Liver (tissue), 9 donors: ENCODE measurements around the gene ST3GAL5. TPM values are rescaled to one million over a fixed set of nuclear protein-coding genes. Genes with fewer than 3 reads are reported as not detected.

Experiments used
- DNase-seq: peaks from one replicate; pipeline ENCODE4 v3.0.0-alpha.2; 2017; ENCODE audit warnings: low spot score
- H3K27ac ChIP-seq, 2 donors: one replicate each; pipeline ENCODE4 v1.7.0; 2013; ENCODE audit warnings: inconsistent platforms in 2 of 2, low read length in 2 of 2, control low read depth in 1 of 2, low read depth in 1 of 2, mild to moderate bottlenecking in 1 of 2
- H3K27me3 ChIP-seq, 4 donors: one replicate each; pipeline versions ENCODE4 v1.6.1 to v1.7.0; 2013; ENCODE audit warnings: low read length in 3 of 4, inconsistent platforms in 1 of 4, mild to moderate bottlenecking in 1 of 4, moderate library complexity in 1 of 4; ENCODE audit not compliant: control insufficient read depth in 4 of 4, insufficient read depth in 4 of 4
- H3K36me3 ChIP-seq, 4 donors: one replicate each; pipeline versions ENCODE4 v1.6.1 to v1.7.0; 2013; ENCODE audit warnings: low read length in 3 of 4, mild to moderate bottlenecking in 3 of 4, low read depth in 1 of 4, moderate library complexity in 1 of 4; ENCODE audit not compliant: control insufficient read depth in 4 of 4, insufficient read depth in 3 of 4
- H3K4me1 ChIP-seq, 4 donors: one replicate each; pipeline versions ENCODE4 v1.6.1 to v1.7.0; 2013; ENCODE audit warnings: low read length in 3 of 4, mild to moderate bottlenecking in 3 of 4, moderate library complexity in 1 of 4; ENCODE audit not compliant: control insufficient read depth in 4 of 4, insufficient read depth in 4 of 4
- H3K4me3 ChIP-seq, 3 donors: one replicate each; pipeline versions ENCODE4 v1.6.1 to v1.7.0; 2013; ENCODE audit warnings: low read length in 3 of 3, control low read depth in 1 of 3, low read depth in 1 of 3, mild to moderate bottlenecking in 1 of 3
- H3K9ac ChIP-seq, 2 donors: one replicate each; pipeline ENCODE4 v1.7.0; 2013; ENCODE audit warnings: low read length in 2 of 2, mild to moderate bottlenecking in 2 of 2, moderate library complexity in 2 of 2, control low read depth in 1 of 2, low read depth in 1 of 2
- H3K9me3 ChIP-seq, 4 donors: one replicate each; pipeline versions ENCODE4 v1.6.1 to v1.7.0; 2013; ENCODE audit warnings: low read length in 3 of 4; ENCODE audit not compliant: control insufficient read depth in 4 of 4
- EGR1 ChIP-seq, 2 donors: IDR thresholded peaks; 2 replicates each; pipeline ENCODE4 v1.6.1; 2016 to 2018; ENCODE audit warnings: antibody characterized with exemption in 2 of 2, low read depth in 2 of 2
- FOXA1 ChIP-seq: IDR thresholded peaks from 2 replicates; pipeline ENCODE4 v1.6.1; 2016; ENCODE audit warnings: antibody characterized with exemption
- FOXA2 ChIP-seq: IDR thresholded peaks from 2 replicates; pipeline ENCODE4 v1.6.1; 2016; ENCODE audit warnings: antibody characterized with exemption
- GABPA ChIP-seq, 2 donors: IDR thresholded peaks in 1 of 2; conservative IDR thresholded peaks in 1 of 2; 2 replicates each; pipeline ENCODE4 v1.6.1; 2016; ENCODE audit warnings: antibody characterized with exemption in 2 of 2, mild to moderate bottlenecking in 1 of 2, moderate library complexity in 1 of 2
- HNF4A ChIP-seq, 2 donors: conservative IDR thresholded peaks; 2 replicates each; pipeline ENCODE4 v1.6.1; 2016; ENCODE audit warnings: antibody characterized with exemption in 2 of 2, mild to moderate bottlenecking in 2 of 2
- HNF4G ChIP-seq: IDR thresholded peaks from 2 replicates; pipeline ENCODE4 v1.6.1; 2016; ENCODE audit warnings: antibody characterized with exemption
- JUND ChIP-seq, 2 donors: IDR thresholded peaks; 2 replicates each; pipeline ENCODE4 v1.6.1; 2016; ENCODE audit warnings: antibody characterized with exemption in 2 of 2
- NR2F2 ChIP-seq: IDR thresholded peaks from 2 replicates; pipeline ENCODE4 v1.6.1; 2016; ENCODE audit warnings: antibody characterized with exemption
- RAD21 ChIP-seq, 2 donors: IDR thresholded peaks; 2 replicates each; pipeline ENCODE4 v1.6.1; 2016; ENCODE audit warnings: antibody characterized with exemption in 2 of 2, mild to moderate bottlenecking in 2 of 2
- RXRA ChIP-seq, 2 donors: IDR thresholded peaks; 2 replicates each; pipeline ENCODE4 v1.6.1; 2017 to 2018; ENCODE audit warnings: antibody characterized with exemption in 2 of 2, mild to moderate bottlenecking in 1 of 2
- SP1 ChIP-seq: IDR thresholded peaks from 2 replicates; pipeline ENCODE4 v1.6.1; 2018; ENCODE audit warnings: antibody characterized with exemption, mild to moderate bottlenecking
- TAF1 ChIP-seq: conservative IDR thresholded peaks from 2 replicates; pipeline ENCODE4 v1.6.1; 2016; ENCODE audit warnings: antibody characterized with exemption, mild to moderate bottlenecking
- YY1 ChIP-seq: IDR thresholded peaks from 2 replicates; pipeline ENCODE4 v1.6.1; 2016; ENCODE audit warnings: antibody characterized with exemption, mild to moderate bottlenecking
- WGBS: extraction: QIAGEN DNeasy Blood & Tissue Kit; methylation state at CpG from one replicate; pipeline ENCODE4 v1.1.7; 2013; 5-methylcytosine and 5-hydroxymethylcytosine counted together
- polyA plus RNA-seq, 2 donors: library from polyadenylated mRNA; stranded (reverse) in 1 of 2; unstranded in 1 of 2; fragments of 200-250 nt in 1 of 2; fragments of >200 nt in 1 of 2; fragmentation: Nextera tagmentation in 1 of 2; extraction: Ambion mirVana in 1 of 2; gene quantifications; one replicate each; pipeline versions ENCODE4 v1.2.1 to v1.2.3, GENCODE V29; 2013 to 2015
- total RNA-seq, 2 donors: library from RNA; depleted of rRNA; stranded (reverse); fragments of >200 nt; gene quantifications; one replicate each; pipeline ENCODE4 v1.2.3, GENCODE V29; 2014
- TF ChIP-seq, protein P1 (sequence below): IDR thresholded peaks from 2 replicates; pipeline ENCODE4 v1.6.1; 2016; ENCODE audit warnings: antibody characterized with exemption, mild to moderate bottlenecking
- TF ChIP-seq, protein P2 (sequence below): IDR thresholded peaks from 2 replicates; pipeline ENCODE4 v1.6.1; 2016; ENCODE audit warnings: antibody characterized with exemption
- TF ChIP-seq, protein P3 (sequence below): fragments of 150-350 bp; IDR thresholded peaks from 2 replicates; pipeline ENCODE4 v1.5.1; 2017; ENCODE audit warnings: improper control_type of control experiment, low read depth, low read length; ENCODE audit not compliant: missing input control
- TF ChIP-seq, protein P4 (sequence below): IDR thresholded peaks from 2 replicates; pipeline ENCODE4 v1.6.1; 2016; ENCODE audit warnings: antibody characterized with exemption
- TF ChIP-seq, protein P5 (sequence below): IDR thresholded peaks from 2 replicates; pipeline ENCODE4 v1.6.1; 2016; ENCODE audit warnings: antibody characterized with exemption
- donor health status: healthy.
- donor health status: healthy.
- donor health status: healthy.
- donor health status: healthy.
- donor health status: healthy.

ST3GAL5 gene
- total and polyA plus RNA-seq, 4 donors, result 4.5 to 17.0 (median 9.0) TPM

DNA sequence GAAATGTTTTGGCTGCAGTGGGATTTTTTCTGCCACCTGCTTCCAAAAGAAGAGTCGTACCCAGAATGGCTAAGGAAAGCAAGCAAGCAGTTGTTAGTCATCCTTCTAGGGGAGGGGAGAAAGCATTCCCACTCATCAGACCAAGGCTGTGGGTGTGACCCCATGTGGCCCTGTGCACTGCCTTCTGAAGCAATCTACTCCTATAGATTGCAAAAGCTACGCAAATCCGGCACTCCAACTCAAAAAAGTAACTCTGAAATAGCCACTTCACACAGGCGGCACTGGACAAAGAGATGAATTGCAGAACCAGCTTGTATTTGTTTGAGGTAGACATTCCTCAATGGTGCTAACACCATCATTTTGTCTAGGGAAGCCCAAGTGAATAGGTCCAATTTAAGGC is 44.3 kb downstream of the ST3GAL5 start:
- Histone ChIP-seq H3K27me3 (no peaks in the 10 kb centered on the region), H3K4me3 (no peak overlapping the region), H3K4me1 (no peaks in the 10 kb centered on the region), H3K27ac (no peak overlapping the region), H3K9me3 (no peaks in the 10 kb centered on the region), H3K9ac (no peak overlapping the region), H3K36me3 (peaks cover 9 to 27% (median 22%) of the 10 kb centered on the region in 4 donors)
- DNase-seq, result no peak
- TF ChIP-seq, protein P1, sequence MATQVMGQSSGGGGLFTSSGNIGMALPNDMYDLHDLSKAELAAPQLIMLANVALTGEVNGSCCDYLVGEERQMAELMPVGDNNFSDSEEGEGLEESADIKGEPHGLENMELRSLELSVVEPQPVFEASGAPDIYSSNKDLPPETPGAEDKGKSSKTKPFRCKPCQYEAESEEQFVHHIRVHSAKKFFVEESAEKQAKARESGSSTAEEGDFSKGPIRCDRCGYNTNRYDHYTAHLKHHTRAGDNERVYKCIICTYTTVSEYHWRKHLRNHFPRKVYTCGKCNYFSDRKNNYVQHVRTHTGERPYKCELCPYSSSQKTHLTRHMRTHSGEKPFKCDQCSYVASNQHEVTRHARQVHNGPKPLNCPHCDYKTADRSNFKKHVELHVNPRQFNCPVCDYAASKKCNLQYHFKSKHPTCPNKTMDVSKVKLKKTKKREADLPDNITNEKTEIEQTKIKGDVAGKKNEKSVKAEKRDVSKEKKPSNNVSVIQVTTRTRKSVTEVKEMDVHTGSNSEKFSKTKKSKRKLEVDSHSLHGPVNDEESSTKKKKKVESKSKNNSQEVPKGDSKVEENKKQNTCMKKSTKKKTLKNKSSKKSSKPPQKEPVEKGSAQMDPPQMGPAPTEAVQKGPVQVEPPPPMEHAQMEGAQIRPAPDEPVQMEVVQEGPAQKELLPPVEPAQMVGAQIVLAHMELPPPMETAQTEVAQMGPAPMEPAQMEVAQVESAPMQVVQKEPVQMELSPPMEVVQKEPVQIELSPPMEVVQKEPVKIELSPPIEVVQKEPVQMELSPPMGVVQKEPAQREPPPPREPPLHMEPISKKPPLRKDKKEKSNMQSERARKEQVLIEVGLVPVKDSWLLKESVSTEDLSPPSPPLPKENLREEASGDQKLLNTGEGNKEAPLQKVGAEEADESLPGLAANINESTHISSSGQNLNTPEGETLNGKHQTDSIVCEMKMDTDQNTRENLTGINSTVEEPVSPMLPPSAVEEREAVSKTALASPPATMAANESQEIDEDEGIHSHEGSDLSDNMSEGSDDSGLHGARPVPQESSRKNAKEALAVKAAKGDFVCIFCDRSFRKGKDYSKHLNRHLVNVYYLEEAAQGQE, result no peak
- TF ChIP-seq JUND (IDR thresholded peaks at IDR 0.05) (no peak), GABPA (IDR thresholded peaks at IDR 0.05 in 1 of 2, conservative IDR thresholded peaks at IDR 0.05 in 1 of 2) (no peak), FOXA1 (no peak), RXRA (IDR thresholded peaks at IDR 0.05) (no peak), EGR1 (IDR thresholded peaks at IDR 0.05; ENCODE audit: low read depth in 2 of 2) (no peak), RAD21 (IDR thresholded peaks at IDR 0.05) (no peak), YY1 (no peak), HNF4A (conservative IDR thresholded peaks at IDR 0.05) (no peak), NR2F2 (no peak), SP1 (no peak), TAF1 (no peak), HNF4G (no peak), FOXA2 (no peak)
- TF ChIP-seq, protein P2, sequence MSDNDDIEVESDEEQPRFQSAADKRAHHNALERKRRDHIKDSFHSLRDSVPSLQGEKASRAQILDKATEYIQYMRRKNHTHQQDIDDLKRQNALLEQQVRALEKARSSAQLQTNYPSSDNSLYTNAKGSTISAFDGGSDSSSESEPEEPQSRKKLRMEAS, result no peak
- TF ChIP-seq, protein P3, sequence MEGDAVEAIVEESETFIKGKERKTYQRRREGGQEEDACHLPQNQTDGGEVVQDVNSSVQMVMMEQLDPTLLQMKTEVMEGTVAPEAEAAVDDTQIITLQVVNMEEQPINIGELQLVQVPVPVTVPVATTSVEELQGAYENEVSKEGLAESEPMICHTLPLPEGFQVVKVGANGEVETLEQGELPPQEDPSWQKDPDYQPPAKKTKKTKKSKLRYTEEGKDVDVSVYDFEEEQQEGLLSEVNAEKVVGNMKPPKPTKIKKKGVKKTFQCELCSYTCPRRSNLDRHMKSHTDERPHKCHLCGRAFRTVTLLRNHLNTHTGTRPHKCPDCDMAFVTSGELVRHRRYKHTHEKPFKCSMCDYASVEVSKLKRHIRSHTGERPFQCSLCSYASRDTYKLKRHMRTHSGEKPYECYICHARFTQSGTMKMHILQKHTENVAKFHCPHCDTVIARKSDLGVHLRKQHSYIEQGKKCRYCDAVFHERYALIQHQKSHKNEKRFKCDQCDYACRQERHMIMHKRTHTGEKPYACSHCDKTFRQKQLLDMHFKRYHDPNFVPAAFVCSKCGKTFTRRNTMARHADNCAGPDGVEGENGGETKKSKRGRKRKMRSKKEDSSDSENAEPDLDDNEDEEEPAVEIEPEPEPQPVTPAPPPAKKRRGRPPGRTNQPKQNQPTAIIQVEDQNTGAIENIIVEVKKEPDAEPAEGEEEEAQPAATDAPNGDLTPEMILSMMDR, result no peak
- TF ChIP-seq, protein P4, sequence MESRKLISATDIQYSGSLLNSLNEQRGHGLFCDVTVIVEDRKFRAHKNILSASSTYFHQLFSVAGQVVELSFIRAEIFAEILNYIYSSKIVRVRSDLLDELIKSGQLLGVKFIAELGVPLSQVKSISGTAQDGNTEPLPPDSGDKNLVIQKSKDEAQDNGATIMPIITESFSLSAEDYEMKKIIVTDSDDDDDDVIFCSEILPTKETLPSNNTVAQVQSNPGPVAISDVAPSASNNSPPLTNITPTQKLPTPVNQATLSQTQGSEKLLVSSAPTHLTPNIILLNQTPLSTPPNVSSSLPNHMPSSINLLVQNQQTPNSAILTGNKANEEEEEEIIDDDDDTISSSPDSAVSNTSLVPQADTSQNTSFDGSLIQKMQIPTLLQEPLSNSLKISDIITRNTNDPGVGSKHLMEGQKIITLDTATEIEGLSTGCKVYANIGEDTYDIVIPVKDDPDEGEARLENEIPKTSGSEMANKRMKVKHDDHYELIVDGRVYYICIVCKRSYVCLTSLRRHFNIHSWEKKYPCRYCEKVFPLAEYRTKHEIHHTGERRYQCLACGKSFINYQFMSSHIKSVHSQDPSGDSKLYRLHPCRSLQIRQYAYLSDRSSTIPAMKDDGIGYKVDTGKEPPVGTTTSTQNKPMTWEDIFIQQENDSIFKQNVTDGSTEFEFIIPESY, result no peak
- TF ChIP-seq, protein P5, sequence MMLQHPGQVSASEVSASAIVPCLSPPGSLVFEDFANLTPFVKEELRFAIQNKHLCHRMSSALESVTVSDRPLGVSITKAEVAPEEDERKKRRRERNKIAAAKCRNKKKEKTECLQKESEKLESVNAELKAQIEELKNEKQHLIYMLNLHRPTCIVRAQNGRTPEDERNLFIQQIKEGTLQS, result no peak
- WGBS, result 97% methylated on average over 4 of the region's 4 CpGs
